DND-41 (cell line): ENCODE measurements around the gene TNFRSF14.
"Not testable (repeated sequence)": the region's sequence is repeated elsewhere in the genome, so short reads cannot be mapped to it uniquely, and the experiment has no call there.

Experiments used
- ATAC-seq: fragments of 200-7000 bp; cut with Tn5 transposase; 3 replicates; pipeline ENCODE4 v1.9.1; 2021; ENCODE audit warnings: low read depth; ENCODE audit not compliant: insufficient read depth
- DNase-seq: peaks from one replicate; pipeline ENCODE4 v3.0.0-alpha.2; 2020
- H2AFZ ChIP-seq: 2 replicates; pipeline ENCODE4 v1.6.0; 2012; ENCODE audit warnings: low read depth, low read length
- H3K27ac ChIP-seq: 2 replicates; pipeline ENCODE4 v1.5.1; 2012; ENCODE audit warnings: low read length, inconsistent platforms
- H3K27me3 ChIP-seq: fragments of 200-600 bp; sonication (generic); 2 replicates; pipeline ENCODE4 v1.6.0; 2012; ENCODE audit warnings: low read length, mild to moderate bottlenecking, inconsistent platforms; ENCODE audit not compliant: insufficient read depth, poor library complexity
- H3K36me3 ChIP-seq: 2 replicates; pipeline ENCODE4 v1.5.1; 2012; ENCODE audit warnings: low read length, inconsistent platforms; ENCODE audit not compliant: insufficient read depth
- H3K4me1 ChIP-seq: 2 replicates; pipeline ENCODE4 v1.5.1; 2012; ENCODE audit warnings: mild to moderate bottlenecking, low read length; ENCODE audit not compliant: insufficient read depth
- H3K4me2 ChIP-seq: 2 replicates; pipeline ENCODE4 v1.6.0; 2012; ENCODE audit warnings: mild to moderate bottlenecking, moderate library complexity, low read length, inconsistent platforms; ENCODE audit not compliant: insufficient read depth
- H3K4me3 ChIP-seq, 2 experiments: fragments of 200-600 bp in 1 of 2; shearing (Covaris generic) in 1 of 2; 2 replicates each; pipeline ENCODE4 v1.5.1; 2012 to 2016; ENCODE audit warnings: inconsistent platforms in 2 of 2, low read length in 2 of 2, mild to moderate bottlenecking in 2 of 2, low read depth in 1 of 2, moderate library complexity in 1 of 2
- H3K79me2 ChIP-seq: 2 replicates; pipeline ENCODE4 v1.6.0; 2012; ENCODE audit warnings: low read length, inconsistent platforms; ENCODE audit not compliant: insufficient read depth
- H3K9ac ChIP-seq: 2 replicates; pipeline ENCODE4 v1.6.0; 2012; ENCODE audit warnings: low read depth, mild to moderate bottlenecking, inconsistent platforms, low read length, moderate library complexity
- H3K9me3 ChIP-seq: 2 replicates; pipeline ENCODE4 v1.5.1; 2012; ENCODE audit warnings: low read length, moderate library complexity, mild to moderate bottlenecking, inconsistent platforms; ENCODE audit not compliant: insufficient read depth, severe bottlenecking
- H4K20me1 ChIP-seq: 2 replicates; pipeline ENCODE4 v1.6.0; 2012; ENCODE audit warnings: low read length; ENCODE audit not compliant: insufficient read depth
- CTCF ChIP-seq: IDR thresholded peaks from 2 replicates; pipeline ENCODE4 v1.5.1; 2012; ENCODE audit warnings: borderline replicate concordance, low read length, moderate library complexity, mild to moderate bottlenecking; ENCODE audit not compliant: poor library complexity, severe bottlenecking; ENCODE audit errors: extremely low read depth
- EZH2 ChIP-seq: IDR thresholded peaks from 3 replicates; pipeline ENCODE4 v1.6.1; 2012; ENCODE audit warnings: borderline replicate concordance, low read depth, mild to moderate bottlenecking, moderate library complexity, low read length, inconsistent platforms; ENCODE audit not compliant: severe bottlenecking

The TNFRSF14 gene

GRCh38 chr1:2551544-2551943 lies 4.6 kb upstream of the TNFRSF14 start:
- H3K27ac ChIP-seq, H4K20me1 ChIP-seq: not testable (repeated sequence)
- peaks cover 46% of the 10 kb centered on the region for H3K4me1 ChIP-seq

GRCh38 chr1:2552189-2552588 lies 4.0 kb upstream of the TNFRSF14 start:
- Histone ChIP-seq H3K9me3 (no peaks in the 10 kb centered on the region), H3K9ac (no peak overlapping the region), H3K4me3 (no peak overlapping the region), H3K36me3 (no peaks in the 10 kb centered on the region), H3K4me1 (peaks cover 47% of the 10 kb centered on the region), H2AFZ (no peak overlapping the region), H3K79me2 (peaks cover 4% of the 10 kb centered on the region; the same call in 1 of the 2 replicates), H4K20me1 (no peaks in the 10 kb centered on the region), H3K27me3 (no peaks in the 10 kb centered on the region), H3K4me2 (no peak overlapping the region), H3K27ac (no peak overlapping the region)
- no peak for DNase-seq
- ATAC-seq: no peak
- TF ChIP-seq CTCF (no peak), EZH2 (no peak)

More at GRCh38 chr1:2551544-2551943, 4.6 kb upstream of the TNFRSF14 start:
- not testable (repeated sequence) for H3K4me3 ChIP-seq, H3K36me3 ChIP-seq, H3K79me2 ChIP-seq, H3K4me2 ChIP-seq, H2AFZ ChIP-seq, H3K9ac ChIP-seq, H3K9me3 ChIP-seq, ATAC-seq, H3K27me3 ChIP-seq, DNase-seq

- ATAC-seq, H3K27ac ChIP-seq, H3K9me3 ChIP-seq: not testable (repeated sequence)
Measured at GRCh38 chr1:2553076-2553475, 3.1 kb upstream of the TNFRSF14 start.

GRCh38 chr1:2553871-2554620 lies 2.1 kb upstream of the TNFRSF14 start:
- H4K20me1 ChIP-seq: no peaks in the 10 kb centered on the region
- no peaks in the 10 kb centered on the region for H3K27me3 ChIP-seq
- no peak for TF ChIP-seq EZH2
- no peak for TF ChIP-seq CTCF
- H3K36me3 ChIP-seq: no peaks in the 10 kb centered on the region
- no peak overlapping the region for H3K27ac ChIP-seq
- no peak for DNase-seq
- no peaks in the 10 kb centered on the region for H3K9me3 ChIP-seq
- ATAC-seq: no peak
- H3K9ac ChIP-seq: no peak overlapping the region
- H2AFZ ChIP-seq: no peak overlapping the region
- H3K4me1 ChIP-seq: peaks cover 35% of the 10 kb centered on the region
- H3K4me2 ChIP-seq: no peak overlapping the region
- H3K4me3 ChIP-seq: no peak overlapping the region
- H3K79me2 ChIP-seq: no peaks in the 10 kb centered on the region

More at GRCh38 chr1:2553076-2553475, 3.1 kb upstream of the TNFRSF14 start:
- not testable (repeated sequence) for H3K4me2 ChIP-seq, H3K27me3 ChIP-seq, H2AFZ ChIP-seq, H4K20me1 ChIP-seq, H3K36me3 ChIP-seq, H3K79me2 ChIP-seq, DNase-seq, H3K9ac ChIP-seq, H3K4me3 ChIP-seq
- H3K4me1 ChIP-seq: peaks cover 44% of the 10 kb centered on the region
